Vagina (tissue), 2 donors: ENCODE data around the gene SLC28A1. TPM values are rescaled to one million over a fixed set of nuclear protein-coding genes. Genes with fewer than 3 reads are reported as not detected.

Experiments
- DNase-seq, 2 donors: peaks; one replicate each; pipeline ENCODE4 v3.0.0-alpha.2; 2017; ENCODE audit errors: extremely low spot score in 2 of 2
- H3K27ac ChIP-seq: fragments of 200-600 bp; sonication (generic); one replicate; pipeline ENCODE4 v1.5.1; 2019
- H3K27me3 ChIP-seq: fragments of 200-600 bp; sonication (generic); one replicate; pipeline ENCODE4 v1.5.1; 2019
- H3K36me3 ChIP-seq, 2 donors: fragments of 200-600 bp; sonication (generic); one replicate each; pipeline ENCODE4 v1.5.1; 2017 to 2019
- H3K4me1 ChIP-seq: fragments of 200-600 bp; sonication (generic); one replicate; pipeline ENCODE4 v1.5.1; 2019
- H3K4me3 ChIP-seq, 2 donors: fragments of 200-600 bp; sonication (generic); 1 replicate in 1 of 2; 2 replicates in 1 of 2; pipeline ENCODE4 v1.5.1; 2016 to 2019
- H3K9me3 ChIP-seq: fragments of 200-600 bp; sonication (generic); one replicate; pipeline ENCODE4 v1.5.1; 2019
- CTCF ChIP-seq, 3 experiments: fragments of 450-650 bp in 2 of 3; fragments of 200-600 bp in 1 of 3; sonication (generic) in 1 of 3; IDR thresholded peaks; one replicate each; pipeline ENCODE4 v1.5.1; 2017 to 2019; ENCODE audit warnings: antibody characterized with exemption in 3 of 3, mild to moderate bottlenecking in 2 of 3, moderate library complexity in 2 of 3
- POLR2A ChIP-seq, 2 donors: fragments of 450-650 bp; IDR thresholded peaks; one replicate each; pipeline ENCODE4 v1.6.1; 2017; ENCODE audit warnings: antibody characterized with exemption in 2 of 2, mild to moderate bottlenecking in 2 of 2, moderate library complexity in 2 of 2
- POLR2AphosphoS5 ChIP-seq, 2 donors: sonication (generic); formaldehyde crosslinking; IDR thresholded peaks; one replicate each; pipeline ENCODE4 v1.9.0; 2017; ENCODE audit warnings: antibody characterized with exemption in 2 of 2, mild to moderate bottlenecking in 2 of 2, low read depth in 1 of 2; ENCODE audit not compliant: insufficient read depth in 1 of 2
- intact Hi-C: fragments of 100-400 bp; cut with DNase I; formaldehyde crosslinking; loops from one replicate; pipeline ENCODE4 v1.15.1; 2023
- total RNA-seq: library from RNA; depleted of rRNA; stranded (reverse); fragments of >200 nt; gene quantifications from one replicate; pipeline ENCODE4 v1.2.3, GENCODE V29; 2016

SLC28A1 gene
- total RNA-seq, 1 donor from 2014 or later = not detected

- H3K4me3 ChIP-seq = no peak overlapping the region
- intact Hi-C loops = no loop called here
- H3K4me1 ChIP-seq = no peaks in the 10 kb centered on the region
- DNase-seq = no peak
- H3K27ac ChIP-seq = no peak overlapping the region
- TF ChIP-seq POLR2A (IDR thresholded peaks at IDR 0.05) (no peak), POLR2AphosphoS5 (IDR thresholded peaks at IDR 0.05; ENCODE audit: insufficient read depth in 1 of 2, low read depth in 1 of 2) (no peak), CTCF (IDR thresholded peaks at IDR 0.05) (no peak)
- H3K27me3 ChIP-seq = no peaks in the 10 kb centered on the region
- no peaks in the 10 kb centered on the region for H3K36me3 ChIP-seq
- H3K9me3 ChIP-seq = no peaks in the 10 kb centered on the region
Measured at GRCh38 chr15:84879088-84879780, 5.2 kb upstream of the SLC28A1 start.

- Histone ChIP-seq H3K4me1 (no peaks in the 10 kb centered on the region), H3K36me3 (no peaks in the 10 kb centered on the region), H3K27me3 (no peaks in the 10 kb centered on the region), H3K4me3 (no peak overlapping the region), H3K9me3 (no peaks in the 10 kb centered on the region), H3K27ac (no peak overlapping the region)
- no peak for DNase-seq
- intact Hi-C loops = no loop called here
- TF ChIP-seq CTCF (IDR thresholded peaks at IDR 0.05) = no peak
- no peak for TF ChIP-seq POLR2AphosphoS5 (IDR thresholded peaks at IDR 0.05; ENCODE audit: insufficient read depth in 1 of 2, low read depth in 1 of 2)
- TF ChIP-seq POLR2A (IDR thresholded peaks at IDR 0.05) = no peak
Measured at GRCh38 chr15:84880007-84880406, 4.5 kb upstream of the SLC28A1 start.

GRCh38 chr15:84880822-84881519 lies 3.5 kb upstream of the SLC28A1 start:
- TF ChIP-seq POLR2A (IDR thresholded peaks at IDR 0.05) = no peak
- no peak for TF ChIP-seq CTCF (IDR thresholded peaks at IDR 0.05)
- no peak for TF ChIP-seq POLR2AphosphoS5 (IDR thresholded peaks at IDR 0.05; ENCODE audit: insufficient read depth in 1 of 2, low read depth in 1 of 2)
- Histone ChIP-seq H3K36me3 (no peaks in the 10 kb centered on the region), H3K27ac (no peak overlapping the region), H3K9me3 (no peaks in the 10 kb centered on the region), H3K4me1 (no peaks in the 10 kb centered on the region), H3K27me3 (no peaks in the 10 kb centered on the region), H3K4me3 (no peak overlapping the region)
- DNase-seq = no peak
- intact Hi-C loops = no loop called here

- no peaks in the 10 kb centered on the region for H3K27me3 ChIP-seq
- no peaks in the 10 kb centered on the region for H3K4me1 ChIP-seq
- H3K9me3 ChIP-seq = no peaks in the 10 kb centered on the region
- intact Hi-C loops = no loop called here
- H3K4me3 ChIP-seq = no peak overlapping the region
- TF ChIP-seq CTCF (IDR thresholded peaks at IDR 0.05) (no peak), POLR2AphosphoS5 (IDR thresholded peaks at IDR 0.05; ENCODE audit: insufficient read depth in 1 of 2, low read depth in 1 of 2) (no peak), POLR2A (IDR thresholded peaks at IDR 0.05) (no peak)
- H3K27ac ChIP-seq = no peak overlapping the region
- no peaks in the 10 kb centered on the region for H3K36me3 ChIP-seq
- DNase-seq = no peak
Measured at GRCh38 chr15:84881520-84881830, 3.0 kb upstream of the SLC28A1 start.

GRCh38 chr15:84883466-84883865 lies 996 bp upstream of the SLC28A1 start:
- no peaks in the 10 kb centered on the region for H3K9me3 ChIP-seq
- H3K4me3 ChIP-seq = no peak overlapping the region
- TF ChIP-seq CTCF (IDR thresholded peaks at IDR 0.05) = no peak
- TF ChIP-seq POLR2A (IDR thresholded peaks at IDR 0.05) = no peak
- TF ChIP-seq POLR2AphosphoS5 (IDR thresholded peaks at IDR 0.05; ENCODE audit: insufficient read depth in 1 of 2, low read depth in 1 of 2) = no peak
- no peak for DNase-seq
- no peaks in the 10 kb centered on the region for H3K27me3 ChIP-seq
- H3K36me3 ChIP-seq = no peaks in the 10 kb centered on the region
- no peak overlapping the region for H3K27ac ChIP-seq
- intact Hi-C loops = no loop called here
- no peaks in the 10 kb centered on the region for H3K4me1 ChIP-seq
